Subcutaneous abdominal adipose tissue (tissue), 5 donors: Measurements from ENCODE around the gene SHISAL1.

Experiments used
- H3K27ac ChIP-seq: one replicate; pipeline ENCODE4 v1.7.0; 2013; ENCODE audit warnings: low read depth, mild to moderate bottlenecking, inconsistent platforms, low read length, moderate library complexity
- H3K27me3 ChIP-seq, 5 donors: one replicate each; pipeline ENCODE4 v1.7.0; 2013; ENCODE audit warnings: low read length in 5 of 5, inconsistent platforms in 1 of 5; ENCODE audit not compliant: control insufficient read depth in 5 of 5, insufficient read depth in 4 of 5
- H3K36me3 ChIP-seq, 5 donors: one replicate each; pipeline ENCODE4 v1.7.0; 2013; ENCODE audit warnings: low read length in 5 of 5; ENCODE audit not compliant: control insufficient read depth in 5 of 5, insufficient read depth in 5 of 5
- H3K4me1 ChIP-seq, 5 donors: one replicate each; pipeline ENCODE4 v1.7.0; 2013; ENCODE audit warnings: low read length in 5 of 5, mild to moderate bottlenecking in 3 of 5, moderate library complexity in 1 of 5; ENCODE audit not compliant: control insufficient read depth in 5 of 5, insufficient read depth in 5 of 5
- H3K4me3 ChIP-seq, 5 donors: one replicate each; pipeline ENCODE4 v1.7.0; 2013; ENCODE audit warnings: low read length in 5 of 5, low read depth in 1 of 5
- H3K9ac ChIP-seq, 5 donors: one replicate each; pipeline ENCODE4 v1.7.0; 2013; ENCODE audit warnings: low read length in 5 of 5, mild to moderate bottlenecking in 4 of 5, moderate library complexity in 3 of 5
- H3K9me3 ChIP-seq, 5 donors: one replicate each; pipeline ENCODE4 v1.7.0; 2013; ENCODE audit warnings: low read length in 5 of 5; ENCODE audit not compliant: control insufficient read depth in 5 of 5
- donor health status: healthy.
- donor health status: healthy.
- donor health status: healthy.
- donor health status: healthy.
- donor health status: healthy.

The SHISAL1 gene

GRCh38 chr22:44316393-44317122 lies 3.8 kb upstream of the SHISAL1 start:
- H3K4me3 ChIP-seq, result no peak overlapping the region
- no peaks in the 10 kb centered on the region for H3K4me1 ChIP-seq
- no peak overlapping the region for H3K27ac ChIP-seq

GRCh38 chr22:44314425-44315067 lies 1.8 kb upstream of the SHISAL1 start:
- Histone ChIP-seq H3K4me3 (no peak overlapping the region), H3K27me3 (peaks cover 2 to 15% (median 13%) of the 10 kb centered on the region in 5 donors), H3K9ac (no peak overlapping the region), H3K4me1 (peaks cover 0 to 3% (median 2%) of the 10 kb centered on the region in 5 donors), H3K27ac (no peak overlapping the region), H3K9me3 (no peaks in the 10 kb centered on the region), H3K36me3 (no peaks in the 10 kb centered on the region)

More at GRCh38 chr22:44316393-44317122, 3.8 kb upstream of the SHISAL1 start:
- H3K36me3 ChIP-seq, result no peaks in the 10 kb centered on the region
- no peaks in the 10 kb centered on the region for H3K9me3 ChIP-seq
- H3K9ac ChIP-seq, result no peak overlapping the region
- peaks cover 2 to 21% (median 13%) of the 10 kb centered on the region in 5 donors for H3K27me3 ChIP-seq

- no peak overlapping the region for H3K4me3 ChIP-seq
- H3K27ac ChIP-seq, result no peak overlapping the region
- peaks cover 0 to 9% (median 5%) of the 10 kb centered on the region in 5 donors for H3K4me1 ChIP-seq
- peaks cover 2 to 15% (median 13%) of the 10 kb centered on the region in 5 donors for H3K27me3 ChIP-seq
- no peak overlapping the region for H3K9ac ChIP-seq
- H3K9me3 ChIP-seq, result no peaks in the 10 kb centered on the region
- no peaks in the 10 kb centered on the region for H3K36me3 ChIP-seq
Measured at GRCh38 chr22:44313385-44314006, 745 bp upstream of the SHISAL1 start.

GRCh38 chr22:44311855-44312170 lies 938 bp downstream of the SHISAL1 start:
- Histone ChIP-seq H3K36me3 (no peaks in the 10 kb centered on the region), H3K4me3 (no peak overlapping the region), H3K27ac (no peak overlapping the region), H3K9me3 (no peaks in the 10 kb centered on the region), H3K4me1 (peaks cover 0 to 9% (median 5%) of the 10 kb centered on the region in 5 donors), H3K27me3 (peaks cover 2 to 17% (median 10%) of the 10 kb centered on the region in 5 donors), H3K9ac (no peak overlapping the region)

- Histone ChIP-seq H3K4me1 (peaks cover 0 to 9% (median 5%) of the 10 kb centered on the region in 5 donors), H3K27ac (no peak overlapping the region), H3K9me3 (no peaks in the 10 kb centered on the region), H3K4me3 (no peak overlapping the region), H3K27me3 (peaks cover 2 to 16% (median 8%) of the 10 kb centered on the region in 5 donors), H3K36me3 (no peaks in the 10 kb centered on the region), H3K9ac (no peak overlapping the region)
Measured at GRCh38 chr22:44311104-44311854, 1.5 kb downstream of the SHISAL1 start.

GRCh38 chr22:44309647-44310046 lies 3.1 kb downstream of the SHISAL1 start:
- no peak overlapping the region for H3K9ac ChIP-seq
- no peak overlapping the region for H3K4me3 ChIP-seq
- peaks cover 2 to 13% (median 6%) of the 10 kb centered on the region in 5 donors for H3K27me3 ChIP-seq
- H3K27ac ChIP-seq, result no peak overlapping the region
- no peaks in the 10 kb centered on the region for H3K36me3 ChIP-seq
- peaks cover 0 to 15% (median 5%) of the 10 kb centered on the region in 5 donors for H3K4me1 ChIP-seq
- no peaks in the 10 kb centered on the region for H3K9me3 ChIP-seq

- Histone ChIP-seq H3K36me3 (no peaks in the 10 kb centered on the region), H3K9ac (no peak overlapping the region), H3K4me1 (peaks cover 0 to 15% (median 5%) of the 10 kb centered on the region in 5 donors), H3K9me3 (no peaks in the 10 kb centered on the region), H3K4me3 (no peak overlapping the region), H3K27ac (no peak overlapping the region), H3K27me3 (peaks cover 2 to 13% (median 6%) of the 10 kb centered on the region in 5 donors)
Measured at GRCh38 chr22:44309137-44309536, 3.6 kb downstream of the SHISAL1 start.

- H3K9ac ChIP-seq, result no peak overlapping the region
- no peaks in the 10 kb centered on the region for H3K9me3 ChIP-seq
- H3K4me1 ChIP-seq, result peaks cover 0 to 15% (median 5%) of the 10 kb centered on the region in 5 donors
- no peak overlapping the region for H3K27ac ChIP-seq
- H3K27me3 ChIP-seq, result peaks cover 0 to 11% (median 6%) of the 10 kb centered on the region in 5 donors
- no peak overlapping the region for H3K4me3 ChIP-seq
- H3K36me3 ChIP-seq, result no peaks in the 10 kb centered on the region
Measured at GRCh38 chr22:44307509-44308169, 5.1 kb downstream of the SHISAL1 start.

GRCh38 chr22:44305888-44306287 lies 6.9 kb downstream of the SHISAL1 start:
- Histone ChIP-seq H3K9ac (no peak overlapping the region), H3K36me3 (no peaks in the 10 kb centered on the region), H3K27me3 (peaks cover 0 to 7% (median 5%) of the 10 kb centered on the region in 5 donors), H3K27ac (no peak overlapping the region), H3K4me1 (peaks cover 0 to 15% (median 5%) of the 10 kb centered on the region in 5 donors), H3K4me3 (no peak overlapping the region), H3K9me3 (no peaks in the 10 kb centered on the region)
